Activated CD8-positive, alpha-beta memory T cell treated with anti-CD3 and anti-CD28 coated beads, Interleukin-2, amount 50 U/mL, for 24 hours (primary cell): ENCODE data around the gene KLHL17.
"Not testable (repeated sequence)": the region's sequence is repeated elsewhere in the genome, so short reads cannot be mapped to it uniquely, and the experiment has no call there.

Experiments used
- DNase-seq: peaks from one replicate; pipeline ENCODE4 v3.0.0-alpha.2; 2020; ENCODE audit errors: extremely low read depth

Gene KLHL17

DNA sequence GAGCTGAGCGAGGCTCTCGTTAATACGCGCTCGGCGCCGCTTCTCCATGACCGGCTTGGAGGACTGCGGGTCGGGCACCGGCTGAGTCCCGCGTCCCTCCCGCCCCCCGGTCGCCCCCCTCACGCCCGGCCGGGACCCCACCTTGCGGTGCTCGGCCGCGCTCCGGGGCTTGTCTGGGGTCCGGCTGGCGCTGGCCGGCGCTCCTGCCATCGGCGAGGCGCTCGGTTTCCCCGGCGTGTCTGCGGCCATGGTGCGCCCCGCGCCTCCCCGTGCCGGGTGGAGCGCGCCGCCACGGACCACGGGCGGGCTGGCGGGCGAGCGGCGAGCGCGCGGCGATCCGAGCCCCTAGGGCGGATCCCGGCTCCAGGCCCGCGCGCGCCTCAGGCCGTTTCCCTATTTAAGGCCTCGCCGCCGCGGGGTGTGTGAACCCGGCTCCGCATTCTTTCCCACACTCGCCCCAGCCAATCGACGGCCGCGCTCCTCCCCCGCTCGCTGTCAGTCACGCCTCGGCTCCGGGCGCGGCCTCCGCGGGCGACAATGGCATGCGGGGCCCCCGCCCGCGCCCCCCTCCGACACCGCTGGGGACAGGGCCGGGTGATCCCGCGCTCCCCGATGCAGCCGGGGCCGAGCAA, 39.5 kb downstream of the KLHL17 start, which contains the start of gene HES4:
Gene HES4 (minus strand): TSS at position 373 of the 632 bp plus-strand sequence. CDS start 124 bp downstream, at position 249.
- DNase-seq = no peak

DNA sequence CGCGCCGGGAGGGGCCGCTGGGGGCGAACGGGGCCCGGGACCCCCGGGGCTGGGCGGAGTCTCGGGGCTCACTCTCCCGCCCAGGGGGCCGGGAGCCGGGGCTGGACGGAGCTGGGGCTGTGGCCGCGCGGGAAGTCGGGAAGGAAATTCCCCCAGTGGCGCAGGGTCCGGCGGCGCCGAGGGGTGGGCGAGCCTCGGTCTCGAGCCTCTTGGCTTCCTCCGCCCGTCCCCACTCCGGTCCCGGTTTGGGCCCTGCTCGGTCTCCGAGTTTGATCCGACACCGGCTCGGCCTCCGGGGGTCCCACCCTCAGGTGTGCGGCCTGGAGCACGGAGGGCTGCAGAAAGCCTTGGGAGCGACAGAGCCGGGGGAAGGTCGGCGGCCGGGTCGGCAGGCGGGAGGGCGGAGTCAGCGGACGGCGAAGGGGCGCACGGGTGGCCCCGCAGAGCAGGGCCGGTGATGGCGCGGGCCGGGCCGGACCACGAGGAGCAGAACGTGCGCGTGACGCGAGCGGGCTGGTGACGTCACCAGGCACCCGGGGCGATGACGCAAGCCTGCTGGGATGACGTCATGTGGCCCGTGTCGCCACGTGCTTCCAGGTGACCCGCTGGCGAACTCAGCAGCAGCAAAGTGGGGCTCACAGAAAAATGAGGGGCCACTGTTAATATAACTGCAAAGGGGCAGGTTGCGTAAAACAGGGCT, 40.1 kb downstream of the KLHL17 start:
- DNase-seq = peak; percentile 25

DNA sequence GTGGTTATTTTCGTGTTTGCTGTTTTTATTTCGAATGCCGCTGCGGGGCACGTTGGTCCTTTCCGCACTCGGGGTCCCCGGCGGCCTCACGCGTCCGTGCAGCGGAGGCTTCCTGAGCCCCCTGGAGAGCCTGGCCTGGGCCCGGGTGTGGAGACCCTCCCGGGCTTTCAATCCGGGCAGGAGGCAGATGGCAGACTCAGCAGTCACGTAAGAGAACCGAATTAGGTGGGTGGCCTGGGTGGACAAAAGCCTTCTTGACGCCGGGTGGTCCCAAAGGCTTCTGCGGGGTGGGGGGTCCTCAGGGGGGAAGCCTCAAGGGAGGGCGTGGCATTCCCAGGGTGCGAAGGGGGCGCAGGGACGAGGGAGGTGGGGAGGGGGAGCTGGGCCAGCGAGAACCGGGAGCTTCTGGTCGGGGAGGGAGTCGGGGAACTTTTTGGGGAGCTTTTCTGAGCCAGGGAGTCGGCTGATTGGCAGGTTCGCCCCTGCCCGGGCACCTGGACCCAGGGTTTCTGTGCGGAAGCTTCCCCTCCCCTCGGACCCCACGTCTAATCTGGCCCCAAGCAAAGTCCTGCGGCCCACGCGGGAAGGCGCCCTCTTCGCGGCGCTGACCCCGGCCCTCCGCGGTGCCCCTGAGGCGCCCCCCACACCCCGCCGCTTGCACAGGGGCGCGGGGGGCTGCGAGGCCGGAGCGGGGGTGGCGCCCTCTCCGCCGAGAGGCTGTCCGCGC, 40.8 kb downstream of the KLHL17 start:
- DNase-seq = no peak

- DNase-seq = no peak
Observed at GRCh38 chr1:1003618-1004419, 43.4 kb downstream of the KLHL17 start.

GRCh38 chr1:1004420-1004779, 44.0 kb downstream of the KLHL17 start:
- no peak for DNase-seq

DNA sequence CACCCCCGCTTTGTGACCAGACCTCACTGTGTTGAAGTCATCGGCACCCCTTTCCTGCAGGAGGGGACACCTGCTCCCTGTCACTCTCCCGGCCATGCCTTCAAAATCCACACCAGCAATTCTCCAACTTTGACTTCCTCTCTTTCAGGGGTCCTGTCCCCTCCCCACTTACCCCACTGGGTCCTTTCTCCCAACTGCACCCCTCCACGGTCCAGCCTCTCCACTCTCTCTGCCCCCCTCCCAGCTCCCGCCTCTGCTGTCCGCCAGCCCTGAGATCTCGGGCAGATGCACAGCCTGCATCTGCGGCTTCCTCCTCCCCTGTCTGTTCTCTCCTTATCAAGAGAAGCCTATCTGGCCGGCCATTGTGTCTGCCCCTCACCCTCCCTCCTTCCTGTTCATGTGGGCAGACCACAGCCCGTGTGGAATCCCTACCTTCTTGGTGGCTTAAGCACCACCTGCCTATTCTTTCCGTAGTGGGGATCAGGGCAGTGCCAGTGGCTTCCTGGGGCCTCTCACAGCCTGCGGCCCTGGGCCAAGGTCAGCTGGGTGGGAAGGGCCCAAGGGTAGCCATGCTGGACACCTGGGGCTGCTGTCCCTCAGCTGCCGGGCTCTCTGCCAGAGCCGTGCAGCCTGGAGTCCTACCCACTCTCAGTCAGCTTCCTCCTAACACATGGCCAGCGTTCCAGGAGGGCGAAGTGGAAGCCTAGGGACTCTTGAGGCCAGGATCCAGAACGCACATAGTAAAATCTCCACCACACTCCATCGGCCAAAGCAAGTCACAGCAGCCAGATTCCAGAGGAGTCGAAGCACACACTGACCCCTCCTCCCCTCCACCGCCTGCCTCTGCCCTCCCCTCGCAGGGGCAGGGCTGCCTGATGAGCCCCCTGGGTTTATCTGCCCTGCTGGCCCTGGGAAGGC, 44.7 kb downstream of the KLHL17 start:
- no peak for DNase-seq

GRCh38 chr1:1005774-1006304, 45.5 kb downstream of the KLHL17 start:
- no peak for DNase-seq

GRCh38 chr1:1006305-1007159, 46.1 kb downstream of the KLHL17 start:
- no peak for DNase-seq

DNA sequence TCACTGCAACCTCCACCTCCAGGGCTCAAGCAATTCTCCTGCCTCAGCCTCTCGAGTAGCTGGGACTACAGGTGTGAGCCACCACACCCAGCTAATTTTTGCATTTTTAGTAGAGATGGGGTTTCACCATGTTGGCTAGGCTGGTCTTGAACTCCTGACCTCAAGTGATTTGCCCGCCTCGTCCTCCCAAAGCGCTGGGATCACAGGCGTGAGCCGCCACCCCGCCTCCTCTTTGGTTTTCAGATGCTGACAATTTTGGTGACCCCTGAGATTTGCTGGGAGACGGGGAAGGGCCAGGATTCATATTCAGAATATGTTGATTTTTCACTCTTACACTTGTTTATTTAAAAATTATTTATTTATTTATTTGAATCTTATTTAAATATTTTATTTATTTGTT, 49.7 kb downstream of the KLHL17 start:
- DNase-seq = not testable (repeated sequence)

DNA sequence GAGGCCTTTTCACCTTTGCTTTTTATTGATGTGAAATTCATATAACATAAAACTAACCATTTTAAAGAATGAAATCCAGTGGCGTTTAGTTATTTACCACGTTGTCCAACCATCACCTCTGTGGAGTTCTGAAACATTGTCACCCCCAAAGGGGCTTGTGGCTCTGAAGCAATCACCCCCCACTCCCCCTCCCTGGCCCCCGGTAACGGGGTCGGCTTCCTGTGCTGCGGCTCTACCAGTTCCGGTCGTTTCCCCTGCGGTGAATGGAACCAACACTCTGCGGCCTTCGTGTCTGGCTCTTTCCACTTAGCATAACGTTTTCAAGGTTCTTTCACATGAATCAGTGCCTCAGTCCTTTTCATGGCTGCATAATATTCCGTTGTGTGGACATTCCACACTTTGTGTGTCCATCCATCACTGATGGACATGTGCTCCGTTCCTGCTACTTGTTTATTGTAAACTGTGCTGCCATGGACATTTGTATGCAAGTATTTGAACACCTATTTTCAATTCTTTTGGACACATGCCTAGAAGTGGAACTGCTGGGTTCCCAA, 51.1 kb downstream of the KLHL17 start:
- DNase-seq = no peak

DNA sequence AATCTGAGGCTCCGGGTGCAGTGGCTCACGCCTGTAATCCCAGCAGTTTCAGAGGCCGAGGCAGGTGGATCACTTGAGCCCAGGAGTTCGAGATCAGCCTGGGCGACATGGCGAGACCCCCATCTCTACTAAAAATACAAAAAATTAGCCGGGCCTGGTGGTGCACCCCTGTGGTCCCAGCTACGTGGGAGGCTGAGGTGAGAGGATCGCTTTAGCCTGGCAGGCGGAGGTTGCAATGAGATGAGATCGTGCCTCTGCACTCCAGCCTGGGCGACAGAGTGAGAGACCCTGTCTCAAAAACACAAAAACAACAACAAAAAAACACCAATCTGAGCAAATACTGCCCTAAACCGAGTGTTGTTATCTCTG, 52.3 kb downstream of the KLHL17 start:
- not testable (repeated sequence) for DNase-seq

DNA sequence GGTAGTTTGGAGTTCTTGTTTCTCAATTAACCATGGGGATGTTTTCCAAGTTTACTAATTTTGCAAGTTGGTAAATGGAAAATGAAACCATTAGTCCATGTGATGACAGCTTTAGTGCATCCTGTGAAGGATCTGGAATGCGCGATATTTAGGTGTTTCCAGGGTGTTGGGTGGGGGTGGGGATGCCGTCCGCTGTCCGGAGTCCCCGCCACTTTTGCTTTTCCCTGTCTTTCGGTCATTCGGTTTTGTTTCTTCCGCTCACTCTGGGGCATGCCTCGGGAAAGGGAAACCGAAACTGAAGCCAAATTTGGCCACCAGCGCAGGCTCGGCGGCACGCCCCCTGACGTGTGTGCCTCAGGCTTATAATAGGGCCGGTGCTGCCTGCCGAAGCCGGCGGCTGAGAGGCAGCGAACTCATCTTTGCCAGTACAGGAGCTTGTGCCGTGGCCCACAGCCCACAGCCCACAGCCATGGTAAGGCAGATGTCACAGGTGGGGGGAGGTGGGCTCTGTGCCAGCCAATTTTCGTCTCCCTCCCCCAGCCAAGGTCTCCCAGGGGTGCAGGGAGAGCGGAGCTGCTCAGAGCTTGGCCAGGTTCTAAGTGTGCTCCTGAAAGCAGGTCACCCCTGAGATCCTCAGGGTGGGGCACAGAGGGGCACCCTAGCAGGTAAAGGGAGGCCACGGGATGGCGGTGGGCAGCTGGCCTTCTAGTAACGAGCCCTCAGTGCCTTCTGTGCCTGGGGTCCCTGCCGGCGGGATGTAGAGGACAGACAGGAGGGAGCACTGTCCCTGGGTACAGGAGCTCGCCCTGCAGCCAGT, 52.9 kb downstream of the KLHL17 start, which contains the start of gene ISG15:
Gene ISG15 (plus strand): TSS at position 393 of the 817 bp plus-strand sequence. CDS start 77 bp downstream, at position 470.
- peak; percentile 64 for DNase-seq

GRCh38 chr1:1013922-1014648, 53.7 kb downstream of the KLHL17 start:
- DNase-seq = no peak

DNA sequence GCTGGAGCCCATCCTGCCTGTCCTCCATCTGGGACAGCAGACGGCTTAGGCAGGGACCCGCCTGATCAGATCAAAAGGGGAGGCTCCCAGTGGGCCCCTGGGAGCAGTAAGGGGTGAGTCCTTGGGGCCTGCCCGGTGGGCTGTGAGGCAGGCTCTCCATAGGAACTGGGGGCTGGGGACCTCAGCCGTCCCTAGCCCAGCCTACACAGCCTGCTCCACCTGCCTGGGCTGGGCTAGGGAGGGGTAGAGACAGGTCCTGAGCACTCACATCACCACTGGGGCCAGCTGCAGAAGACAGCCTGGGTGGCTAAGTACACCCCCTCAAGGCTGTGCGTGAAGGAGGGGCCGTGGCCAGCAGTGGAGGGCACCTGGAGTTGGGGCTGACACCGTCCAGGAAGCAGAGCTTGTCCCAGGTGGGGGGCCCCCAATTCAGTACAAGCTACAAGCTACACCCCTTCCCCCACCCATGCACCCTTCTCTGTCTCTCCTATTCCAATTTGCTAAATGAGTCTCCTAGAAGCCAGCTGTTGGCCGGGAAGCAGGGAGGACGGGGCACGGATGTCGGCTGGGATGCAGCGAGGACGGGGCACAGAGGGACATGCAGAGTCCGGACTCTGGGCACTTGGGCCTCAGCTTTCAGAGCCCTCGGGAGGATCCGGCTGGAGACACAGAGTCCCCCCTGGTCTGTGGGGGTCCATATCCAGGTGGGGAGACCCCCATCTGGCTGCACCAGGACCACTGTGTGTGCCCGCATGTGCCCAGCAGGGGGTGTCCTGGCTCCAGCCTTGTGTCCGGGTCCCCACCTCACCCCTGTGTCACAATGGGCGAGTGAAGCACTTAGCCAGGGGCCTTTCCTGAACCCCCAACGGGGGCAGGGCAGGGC, 54.7 kb downstream of the KLHL17 start:
- DNase-seq = no peak
